Measurements from ENCODE around the gene LRIG1.

The LRIG1 gene

DNA sequence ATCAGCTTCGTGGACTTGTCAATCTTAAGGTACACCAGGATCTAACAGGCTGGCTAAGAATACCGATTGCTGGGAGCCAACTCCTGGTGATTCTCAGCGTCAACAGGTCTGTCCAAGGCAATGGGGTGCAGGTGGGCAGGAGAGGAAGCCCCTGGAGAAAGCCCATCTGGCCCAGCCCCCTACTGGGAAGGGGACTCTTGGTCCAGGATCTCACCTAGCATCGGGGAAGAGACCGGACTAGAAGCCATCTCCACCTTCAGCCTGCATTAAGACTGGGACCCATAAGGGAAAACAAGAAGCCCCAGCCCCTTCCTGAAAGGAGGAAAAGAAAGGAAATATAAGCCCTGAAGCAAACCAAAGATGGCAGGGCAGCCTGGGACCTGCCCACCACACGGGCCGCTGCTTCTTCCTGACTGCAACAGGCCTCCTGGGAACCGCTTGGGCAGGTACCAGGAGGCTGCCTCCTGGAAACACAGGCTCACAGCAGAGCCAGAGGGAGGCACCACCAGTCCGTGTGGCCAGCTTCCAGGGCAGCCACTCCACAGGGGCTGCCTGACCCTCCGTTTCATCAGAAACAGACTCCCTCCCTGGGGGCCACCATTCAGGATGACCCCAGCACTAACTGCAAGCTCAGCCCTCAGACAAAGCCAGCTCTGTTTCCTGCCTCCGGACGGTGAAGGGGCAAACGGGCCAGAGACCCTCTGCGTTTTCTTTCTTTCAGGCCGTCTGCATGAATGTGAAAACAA lies 100.2 kb downstream of the LRIG1 start:
- no peak for DNase-seq

DNA sequence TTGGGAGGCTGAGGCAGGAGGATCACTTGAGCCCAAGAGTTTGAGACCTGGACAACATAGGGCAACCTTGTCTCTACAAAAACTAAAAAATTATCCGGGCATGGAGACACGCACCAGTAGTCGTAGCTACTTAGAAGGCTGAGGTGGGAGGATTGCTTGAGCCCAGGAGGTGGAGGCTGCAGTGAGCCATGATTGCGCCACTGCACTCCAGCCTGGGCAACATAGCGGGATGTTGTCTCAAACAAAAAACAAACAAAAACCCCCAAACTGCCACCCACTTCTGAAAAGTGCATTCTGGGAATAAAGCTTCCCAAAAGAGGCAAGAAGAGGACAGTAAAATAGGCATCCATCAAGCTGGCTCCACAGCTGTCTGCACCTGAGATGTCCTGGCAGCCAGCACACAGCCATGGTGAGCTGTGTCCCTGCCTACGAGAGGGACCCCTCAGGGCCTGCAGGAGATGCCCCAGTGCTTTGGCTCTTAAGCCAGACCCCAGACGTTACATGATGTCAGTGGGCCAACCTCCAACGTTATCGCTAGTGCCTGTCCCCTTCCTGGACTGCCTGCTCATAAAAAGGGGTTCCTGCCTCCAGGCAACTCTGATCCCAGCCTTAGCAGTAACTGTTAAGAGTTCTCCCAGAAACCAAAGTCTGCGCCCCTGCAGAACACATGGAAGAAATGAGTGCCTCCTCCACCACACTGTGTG lies 101.1 kb downstream of the LRIG1 start:
- DNase-seq: no peak

GRCh38 chr3:66398228-66399025 lies 102.4 kb downstream of the LRIG1 start:
- DNase-seq: peak in 2 of 3 experiments; percentile 48 to 82

DNA sequence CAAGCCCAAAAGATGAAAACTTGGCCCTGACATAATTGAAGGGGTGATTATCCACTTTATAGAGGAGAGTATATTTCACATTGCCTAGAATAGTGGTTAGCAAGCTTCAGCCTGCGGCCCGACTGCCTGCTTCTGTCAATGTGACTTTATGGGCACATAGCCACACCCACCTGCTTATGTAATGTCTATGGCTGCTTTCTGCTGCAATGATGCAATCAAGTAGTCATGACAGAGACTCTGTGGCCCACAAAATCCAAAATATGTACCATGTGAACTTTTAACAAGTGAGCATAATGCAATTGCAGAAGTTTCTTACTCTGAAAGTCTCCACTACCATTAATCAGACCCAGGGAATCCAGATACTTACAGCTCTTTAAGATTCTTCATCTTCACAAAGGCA lies 103.1 kb downstream of the LRIG1 start:
- no peak for DNase-seq

DNA sequence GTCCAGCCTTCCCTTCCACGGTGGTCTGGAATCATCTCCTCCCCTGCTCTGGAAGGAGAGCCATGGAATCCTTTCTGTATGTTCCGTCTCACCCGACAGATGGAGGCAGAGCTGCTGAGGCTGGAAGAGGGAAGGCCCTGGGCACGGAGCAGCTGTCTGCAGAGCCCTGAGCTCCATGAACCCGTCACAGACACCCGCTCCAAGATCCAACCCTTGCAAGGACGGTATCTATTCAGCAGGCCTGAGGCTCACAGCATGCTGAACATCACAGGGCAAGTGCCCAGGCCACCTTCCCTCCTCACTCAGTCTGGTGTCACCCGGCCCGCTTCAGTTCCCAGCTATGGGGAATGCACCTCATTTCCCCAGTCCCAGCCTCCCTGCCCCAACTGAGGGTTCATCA lies 103.9 kb downstream of the LRIG1 start:
- DNase-seq: no peak

- DNase-seq: no peak
Observed at GRCh38 chr3:66396161-66396760, 104.6 kb downstream of the LRIG1 start.

- no peak for DNase-seq
Observed at GRCh38 chr3:66395635-66396034, 105.2 kb downstream of the LRIG1 start.

- no peak for DNase-seq
Observed at GRCh38 chr3:66394753-66395249, 106.0 kb downstream of the LRIG1 start.

GRCh38 chr3:66394019-66394752 lies 106.6 kb downstream of the LRIG1 start:
- DNase-seq: peak in 2 of 3 experiments; percentile 11 to 32

GRCh38 chr3:66393333-66394005 lies 107.4 kb downstream of the LRIG1 start:
- DNase-seq: no peak

GRCh38 chr3:66392966-66393332 lies 107.9 kb downstream of the LRIG1 start:
- no peak for DNase-seq

- DNase-seq: no peak
Observed at GRCh38 chr3:66392512-66392911, 108.3 kb downstream of the LRIG1 start.

DNA sequence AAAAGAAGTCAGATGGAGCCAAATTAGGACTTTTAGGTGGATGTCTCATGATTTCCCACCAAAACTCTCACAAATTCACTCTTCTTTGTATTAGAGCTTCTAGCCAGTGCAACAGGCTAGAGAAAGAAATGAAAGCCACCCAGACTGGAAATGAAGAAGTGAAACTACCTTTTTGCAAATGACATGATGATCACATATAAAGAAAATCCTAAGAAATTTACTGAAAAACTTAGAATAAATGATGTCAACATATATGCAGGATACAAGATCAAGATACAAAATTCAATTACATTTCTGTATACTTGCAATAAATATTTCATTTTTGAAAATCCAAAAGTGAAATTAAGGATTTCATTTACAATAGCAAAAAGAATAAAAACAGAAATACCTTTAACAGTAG lies 110.8 kb downstream of the LRIG1 start:
- no peak for DNase-seq

- DNase-seq: no peak
Observed at GRCh38 chr3:66386925-66387650, 113.7 kb downstream of the LRIG1 start.

- no peak for DNase-seq
Observed at GRCh38 chr3:66386011-66386924, 114.6 kb downstream of the LRIG1 start.

- no peak for DNase-seq
Observed at GRCh38 chr3:66385066-66385465, 115.8 kb downstream of the LRIG1 start.

DNA sequence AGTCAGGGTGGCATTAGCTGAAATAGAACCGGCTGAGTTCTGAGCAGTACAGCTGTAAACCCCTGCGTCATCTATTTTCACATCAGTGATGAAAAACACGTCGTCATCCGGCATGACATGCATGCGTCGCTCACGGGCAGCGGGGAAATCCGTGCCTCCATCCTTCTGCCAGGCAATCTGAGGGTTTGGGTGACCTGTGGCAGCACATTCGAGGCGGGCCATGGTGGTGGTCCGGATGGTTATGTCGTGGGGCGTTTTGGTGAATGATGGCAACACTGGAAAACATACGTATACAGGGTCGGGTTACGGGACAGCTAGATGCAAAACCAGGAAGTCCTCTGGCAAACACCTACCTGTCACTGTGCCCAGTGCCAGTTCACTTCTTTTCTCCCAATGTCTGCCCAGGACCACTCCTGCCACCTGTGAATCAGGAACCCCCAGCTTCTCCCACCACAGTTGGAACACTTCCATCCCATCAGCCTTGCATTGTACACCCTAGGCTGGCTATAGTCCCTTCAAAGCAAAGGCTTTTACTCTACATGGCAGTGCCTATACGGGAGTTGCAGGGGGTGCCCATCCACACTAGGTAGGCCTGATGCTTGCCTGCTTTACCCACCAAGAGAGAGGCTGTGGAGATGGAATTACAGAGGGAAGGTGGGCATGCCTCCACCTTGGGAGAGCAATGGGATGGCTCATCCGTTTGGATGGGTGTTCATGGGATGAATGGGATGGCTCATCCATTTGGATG lies 116.7 kb downstream of the LRIG1 start:
- DNase-seq: no peak

GRCh38 chr3:66383023-66383422 lies 117.8 kb downstream of the LRIG1 start:
- no peak for DNase-seq

DNA sequence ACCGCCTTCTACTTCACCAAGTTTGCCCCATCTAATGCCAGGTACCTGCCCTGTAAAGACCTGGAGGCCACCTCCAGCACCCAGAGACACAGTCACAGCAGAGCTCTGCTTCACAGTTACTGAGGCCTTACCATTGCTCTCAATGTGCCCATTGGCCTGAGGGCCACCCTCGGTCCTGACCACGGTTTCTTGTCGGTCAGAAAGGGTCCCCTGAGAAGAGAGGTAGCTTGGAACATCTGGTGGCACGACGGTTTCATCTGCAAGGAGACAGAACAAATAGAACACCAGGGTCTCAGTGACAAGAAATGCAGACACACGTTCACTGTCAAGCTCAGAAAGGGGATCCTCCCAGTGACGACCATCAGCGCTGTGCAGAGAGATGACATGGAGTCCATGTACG lies 118.7 kb downstream of the LRIG1 start:
- DNase-seq: no peak

Data from NCI-H1417 (cell line).